HepG2 (cell line): Measurements from ENCODE around the gene PALM. TPM values are rescaled to one million over a fixed set of nuclear protein-coding genes. Genes with fewer than 3 reads are reported as not detected.

Experiments
- ATF7-NPFF ChIP-seq: sonication (generic); formaldehyde crosslinking; IDR thresholded peaks from 2 replicates; pipeline ENCODE4 v1.8.1; 2023; ENCODE audit warnings: mild to moderate bottlenecking, low read depth, missing genetic modification reagents, moderate library complexity
- MED8 ChIP-seq: sonication (generic); formaldehyde crosslinking; IDR thresholded peaks from 2 replicates; pipeline ENCODE4 v1.8.1; 2023; ENCODE audit warnings: mild to moderate bottlenecking, missing genetic modification reagents; ENCODE audit not compliant: insufficient replicate concordance
- MTF2 ChIP-seq: sonication (generic); formaldehyde crosslinking; IDR thresholded peaks from 2 replicates; pipeline ENCODE4 v1.5.0; 2020; ENCODE audit warnings: missing genetic modification reagents, borderline replicate concordance
- MXD3 ChIP-seq: IDR thresholded peaks from 2 replicates; pipeline ENCODE4 v1.6.1; 2016; ENCODE audit warnings: mild to moderate bottlenecking, missing biosample characterization, missing genetic modification reagents
- MXD4 ChIP-seq: IDR thresholded peaks from 2 replicates; pipeline ENCODE4 v1.6.1; 2016; ENCODE audit warnings: mild to moderate bottlenecking, missing biosample characterization, missing genetic modification reagents
- NFE2L1 ChIP-seq: sonication (generic); formaldehyde crosslinking; IDR thresholded peaks from 2 replicates; pipeline ENCODE4 v1.4.0; 2020; ENCODE audit warnings: missing genetic modification reagents, mild to moderate bottlenecking, borderline replicate concordance
- NR2F2 ChIP-seq: IDR thresholded peaks from 2 replicates; pipeline ENCODE4 v1.6.1; 2012; ENCODE audit warnings: low read depth, inconsistent platforms, borderline replicate concordance
- PITX1 ChIP-seq: sonication (generic); formaldehyde crosslinking; IDR thresholded peaks from 2 replicates; pipeline ENCODE4 v1.5.1; 2020; ENCODE audit warnings: mild to moderate bottlenecking, missing genetic modification reagents
- SALL1 ChIP-seq: sonication (generic); formaldehyde crosslinking; IDR thresholded peaks from 2 replicates; pipeline ENCODE4 v1.8.0; 2022; ENCODE audit warnings: mild to moderate bottlenecking, missing genetic modification reagents
- SP1 ChIP-seq, 2 experiments: fragments of 450-650 bp in 1 of 2; sonication (generic) in 1 of 2; formaldehyde crosslinking in 1 of 2; IDR thresholded peaks; 2 replicates each; pipeline versions ENCODE4 v1.4.0 to v1.6.1; 2016 to 2020; ENCODE audit warnings: missing genetic modification reagents in 1 of 2
- TCF12 ChIP-seq, 2 experiments: fragments of 450-650 bp in 1 of 2; sonication (generic) in 1 of 2; formaldehyde crosslinking in 1 of 2; IDR thresholded peaks; 2 replicates each; pipeline versions ENCODE4 v1.6.1 to v1.8.0; 2017 to 2022; ENCODE audit warnings: antibody characterized with exemption in 1 of 2, mild to moderate bottlenecking in 1 of 2, missing genetic modification reagents in 1 of 2, moderate library complexity in 1 of 2
- U2AF2 ChIP-seq: fragments of 200-400 bp; formaldehyde crosslinking; IDR thresholded peaks from 2 replicates; pipeline ENCODE4 v1.6.1; 2017; ENCODE audit warnings: low read depth, mild to moderate bottlenecking, low read length
- ZBTB20 ChIP-seq: sonication (generic); formaldehyde crosslinking; IDR thresholded peaks from 2 replicates; pipeline ENCODE4 v1.8.1; 2023; ENCODE audit warnings: missing genetic modification reagents, low read depth, mild to moderate bottlenecking, borderline replicate concordance
- ZBTB3 ChIP-seq: sonication (generic); formaldehyde crosslinking; IDR thresholded peaks from 2 replicates; pipeline ENCODE4 v1.4.0; 2020; ENCODE audit warnings: low read depth, mild to moderate bottlenecking, moderate library complexity, missing genetic modification reagents, borderline replicate concordance
- ZC3H13 ChIP-seq: sonication (generic); formaldehyde crosslinking; IDR thresholded peaks from 2 replicates; pipeline ENCODE4 v1.8.1; 2023; ENCODE audit warnings: mild to moderate bottlenecking, missing genetic modification reagents, moderate library complexity
- ZFAT ChIP-seq: sonication (generic); formaldehyde crosslinking; conservative IDR thresholded peaks from 2 replicates; pipeline ENCODE4 v1.8.1; 2023; ENCODE audit warnings: missing genetic modification reagents, inconsistent platforms
- ZFP36L1 ChIP-seq: sonication (generic); formaldehyde crosslinking; IDR thresholded peaks from 2 replicates; pipeline ENCODE4 v1.8.0; 2022; ENCODE audit warnings: mild to moderate bottlenecking, missing genetic modification reagents, moderate library complexity
- ZMYM3 ChIP-seq: sonication (generic); formaldehyde crosslinking; IDR thresholded peaks from 2 replicates; pipeline ENCODE4 v1.5.1; 2020; ENCODE audit warnings: mild to moderate bottlenecking, missing genetic modification reagents
- ZNF10 ChIP-seq: sonication (generic); formaldehyde crosslinking; IDR thresholded peaks from 2 replicates; pipeline ENCODE4 v1.4.0; 2020; ENCODE audit warnings: mild to moderate bottlenecking, low read depth, missing genetic modification reagents, borderline replicate concordance
- ZNF235 ChIP-seq: sonication (generic); formaldehyde crosslinking; IDR thresholded peaks from 2 replicates; pipeline ENCODE4 v1.8.1; 2023; ENCODE audit warnings: mild to moderate bottlenecking, missing genetic modification reagents, borderline replicate concordance
- ZNF292 ChIP-seq: sonication (generic); formaldehyde crosslinking; IDR thresholded peaks from 2 replicates; pipeline ENCODE4 v1.8.1; 2022; ENCODE audit warnings: mild to moderate bottlenecking, low read depth, missing genetic modification reagents, borderline replicate concordance
- ZNF672 ChIP-seq: sonication (generic); formaldehyde crosslinking; IDR thresholded peaks from 2 replicates; pipeline ENCODE4 v1.8.1; 2022; ENCODE audit warnings: missing genetic modification reagents
- ZNF749 ChIP-seq: sonication (generic); formaldehyde crosslinking; IDR thresholded peaks from 2 replicates; pipeline ENCODE4 v1.8.0; 2022; ENCODE audit warnings: mild to moderate bottlenecking, missing genetic modification reagents, moderate library complexity, borderline replicate concordance
- ZNF773 ChIP-seq: sonication (generic); formaldehyde crosslinking; IDR thresholded peaks from 2 replicates; pipeline ENCODE4 v1.4.0; 2020; ENCODE audit warnings: missing genetic modification reagents, borderline replicate concordance
- ZSCAN12 ChIP-seq: sonication (generic); formaldehyde crosslinking; IDR thresholded peaks from 2 replicates; pipeline ENCODE4 v1.9.0; 2021; ENCODE audit warnings: mild to moderate bottlenecking, missing genetic modification reagents
- ZUFSP ChIP-seq: sonication (generic); formaldehyde crosslinking; IDR thresholded peaks from 2 replicates; pipeline ENCODE4 v1.9.0; 2021; ENCODE audit warnings: missing genetic modification reagents, mild to moderate bottlenecking, borderline replicate concordance
- polyA plus RNA-seq, 8 experiments: library from polyadenylated mRNA; depleted of rRNA in 3 of 8; stranded (reverse) in 7 of 8; unstranded in 1 of 8; fragments of >200 nt; fragmentation: Illumina TruSeq in 4 of 8; extraction: Trizol in 4 of 8; gene quantifications; 2 replicates each; pipeline versions ENCODE4 v1.2.1 to v1.2.3, GENCODE V29; 2011 to 2016; ENCODE audit warnings: low read depth in 4 of 8, missing spikeins in 1 of 8, mixed read lengths in 1 of 8; ENCODE audit not compliant: insufficient read depth in 1 of 8
- total RNA-seq, 5 experiments: library from RNA; depleted of rRNA; stranded (reverse); fragments of >200 nt; fragmentation: Illumina TruSeq; extraction: Trizol; gene quantifications; 2 replicates each; pipeline ENCODE4 v1.2.3, GENCODE V29; 2016; ENCODE audit warnings: low read depth in 1 of 5

PALM gene
- total and polyA plus RNA-seq, 2 of the 13 experiments (the other 11 are each of a cell fraction or from before 2014, with no cell fraction given): 4.0 to 9.7 TPM

- TF ChIP-seq ZBTB20 (CRISPR knock-in tag) (no peak), ZNF749 (CRISPR knock-in tag) (no peak), ZFAT (no peak), NFE2L1 (CRISPR knock-in tag) (no peak), NR2F2 (no peak), ZNF10 (CRISPR knock-in tag) (no peak), MXD3 (peak; percentile 44; the same call in 1 of the 2 replicates), ZBTB3 (CRISPR knock-in tag) (no peak), SP1 (IDR thresholded peaks at IDR 0.05) (no peak), SP1 (CRISPR knock-in tag; IDR thresholded peaks at IDR 0.05) (no peak), MXD4 (no peak), MTF2 (CRISPR knock-in tag) (no peak), TCF12 (IDR thresholded peaks at IDR 0.05) (no peak), TCF12 (CRISPR knock-in tag; IDR thresholded peaks at IDR 0.05) (no peak), ZNF235 (CRISPR knock-in tag) (no peak), ZSCAN12 (CRISPR knock-in tag) (no peak), ZFP36L1 (CRISPR knock-in tag) (no peak), PITX1 (CRISPR knock-in tag) (0 out of 2 replicates have a peak, but pooled peaks have one; percentile 21), ZMYM3 (peak; percentile 55; the same call in 1 of the 2 replicates), MED8 (CRISPR knock-in tag) (no peak), U2AF2 (no peak), ZNF672 (CRISPR knock-in tag) (no peak), ATF7-NPFF (CRISPR knock-in tag) (no peak), SALL1 (peak; percentile 36; the same call in 1 of the 2 replicates), ZUFSP (CRISPR knock-in tag) (no peak), ZC3H13 (CRISPR knock-in tag) (no peak), ZNF292 (CRISPR knock-in tag) (0 out of 2 replicates have a peak, but pooled peaks have one; percentile 40), ZNF773 (no peak)
Observed at GRCh38 chr19:720345-721160, 11.8 kb downstream of the PALM start (continued).
